ENCODE data around the gene ALDH1L2. TPM values are rescaled to one million over a fixed set of nuclear protein-coding genes. Genes with fewer than 3 reads are reported as not detected.
A peak's percentile ranks its signal among the peaks of the same experiment; 100 is the strongest.

ALDH1L2 gene
- total and polyA plus RNA-seq, 9 of the 15 experiments (the other 6 are each of a cell fraction or from before 2014, with no cell fraction given): 1.1 to 9.9 (median 3.8) TPM

GRCh38 chr12:105106621-105107020, 22.4 kb upstream of the ALDH1L2 start:
- 31% methylated on average over 7 of the region's 7 CpGs for WGBS (ENCODE audit: insufficient coverage, low coverage, missing lambda C conversion rate)
- Histone ChIP-seq H3K4me3 (peak overlapping the region; percentile 78), H3K9me3 (replicated peaks; ENCODE audit: control insufficient read depth, insufficient read depth, low read depth, low read length) (no peaks in the 10 kb centered on the region), H3K9ac (ENCODE audit: insufficient read depth in 1 of 2, low read depth in 2 of 2, low read length in 2 of 2) (peak overlapping the region in 1 of 2 experiments; percentile 82; a peak in 2 of 4 replicates), H3K9me1 (ENCODE audit: control insufficient read depth, insufficient read depth, low read length) (no peaks in the 10 kb centered on the region), H3K27me3 (ENCODE audit: control insufficient read depth in 2 of 2, insufficient read depth in 2 of 2, low read length in 2 of 2) (no peaks in the 10 kb centered on the region), H3K27ac (ENCODE audit: extremely low read depth, low read depth, low read length) (no peak overlapping the region; the same call in 2 of the 3 replicates), H3K4me1 (replicated peaks in 1 of 2; ENCODE audit: control insufficient read depth in 2 of 2, insufficient read depth in 2 of 2, low read length in 2 of 2) (peaks cover 0 to 5% of the 10 kb centered on the region in 2 experiments; a peak in 2 of 5 replicates), H4K20me1 (replicated peaks; ENCODE audit: control insufficient read depth, insufficient read depth, low read length) (no peaks in the 10 kb centered on the region), H3K4me2 (ENCODE audit: insufficient read depth, low read length) (peak overlapping the region; percentile 94), H2AFZ (ENCODE audit: low read depth, low read length) (peak overlapping the region; percentile 99), H3K36me3 (ENCODE audit: control insufficient read depth, insufficient read depth, low read length) (0 out of 3 replicates have a peak, but pooled peaks cover 2% of the 10 kb centered on the region), H3K79me2 (ENCODE audit: control insufficient read depth, insufficient read depth, low read length) (peaks cover 40% of the 10 kb centered on the region)
- CTCF ChIA-PET (ENCODE audit: low intra/inter-chr PET ratio): no interaction called here
- POLR2A ChIA-PET: interaction anchor here (0.9 to 1.3 kb wide), 2 partner anchors 10 to 25 kb away, joined by 3 read pairs; no protein-coding TSS in a partner anchor
- FAIRE-seq (peak; percentile 19), DNase-seq (ENCODE audit: extremely low read depth in 1 of 4, low spot score in 3 of 4) (no peak), ATAC-seq (no peak)
- in situ Hi-C loops (cut with MboI): no loop called here
- intact Hi-C loops (cut with micrococcal nuclease): no loop called here
- BruUV-seq (replicated peaks): no TSS peak
- no peak for TF ChIP-seq RHOXF2B (CRISPR knock-in tag; conservative IDR thresholded peaks at IDR 0.05)
- no peak for TF ChIP-seq ZNF707 (CRISPR knock-in tag; conservative IDR thresholded peaks at IDR 0.05)
- TF ChIP-seq L3MBTL2 (IDR thresholded peaks at IDR 0.05): no peak
- TF ChIP-seq ZNF79 (CRISPR knock-in tag; IDR thresholded peaks at IDR 0.05; ENCODE audit: low read depth): no peak
- no peak for TF ChIP-seq VEZF1 (CRISPR knock-in tag; IDR thresholded peaks at IDR 0.05)
- TF ChIP-seq SAFB (IDR thresholded peaks at IDR 0.05; ENCODE audit: borderline replicate concordance, low read depth, low read length): no peak
- no peak for TF ChIP-seq ZNF311 (CRISPR knock-in tag; IDR thresholded peaks at IDR 0.05)
- no peak for TF ChIP-seq SRF (CRISPR knock-in tag; IDR thresholded peaks at IDR 0.05)
- TF ChIP-seq ELF2 (CRISPR knock-in tag; IDR thresholded peaks at IDR 0.05): no peak

All from K562 (cell line).